Stimulated activated CD4-positive, alpha-beta T cell treated with anti-CD3 and anti-CD28 coated beads, TNF-alpha, amount 100 ng/mL, for 48 hours (primary cell): Measurements from ENCODE around the gene GPC6.

Experiments
- DNase-seq, 3 donors: peaks; one replicate each; pipeline ENCODE4 v3.0.0-alpha.2; 2020; ENCODE audit warnings: low read depth in 3 of 3

GPC6 gene

GRCh38 chr13:93561576-93562225 lies 335.1 kb downstream of the GPC6 start:
- DNase-seq = no peak

DNA sequence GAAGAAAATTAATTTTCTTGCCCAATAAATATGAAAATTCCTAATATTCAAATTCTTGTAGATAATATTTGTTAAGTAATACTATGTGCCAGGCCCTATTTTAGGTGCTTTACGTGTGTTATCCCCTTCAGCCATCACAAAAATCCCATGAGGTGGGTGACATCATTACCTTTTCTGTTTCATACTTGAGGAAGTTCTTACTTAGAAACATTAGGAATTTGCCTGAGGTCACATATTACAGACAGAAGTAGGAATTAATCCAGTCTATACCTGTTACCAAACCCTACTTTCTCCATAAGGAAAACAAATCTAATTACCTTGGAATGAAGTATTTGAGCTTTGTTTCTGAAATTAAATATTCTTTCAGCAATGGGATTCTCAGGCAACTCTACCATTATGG lies 336.1 kb downstream of the GPC6 start:
- DNase-seq = no peak

GRCh38 chr13:93577105-93577504 lies 350.5 kb downstream of the GPC6 start:
- DNase-seq = no peak

DNA sequence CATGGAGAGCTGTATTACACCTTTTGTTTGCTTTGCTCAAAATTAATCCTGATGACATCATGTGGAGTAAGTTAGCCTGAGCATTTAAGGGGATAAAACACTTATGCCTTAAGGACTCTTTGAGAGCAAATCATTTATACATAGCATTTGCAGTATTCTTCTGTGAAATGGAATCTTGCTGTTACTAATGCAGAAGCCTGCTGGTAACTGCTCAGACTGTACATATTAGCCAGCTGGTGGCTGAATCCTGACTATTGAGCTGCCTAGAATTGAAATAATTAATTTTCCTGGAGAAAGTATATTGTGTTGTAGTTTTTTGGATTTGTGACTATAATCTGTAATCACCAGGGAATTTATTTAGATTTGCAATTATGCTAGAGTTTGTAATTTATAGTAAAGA lies 363.2 kb downstream of the GPC6 start:
- DNase-seq = no peak

DNA sequence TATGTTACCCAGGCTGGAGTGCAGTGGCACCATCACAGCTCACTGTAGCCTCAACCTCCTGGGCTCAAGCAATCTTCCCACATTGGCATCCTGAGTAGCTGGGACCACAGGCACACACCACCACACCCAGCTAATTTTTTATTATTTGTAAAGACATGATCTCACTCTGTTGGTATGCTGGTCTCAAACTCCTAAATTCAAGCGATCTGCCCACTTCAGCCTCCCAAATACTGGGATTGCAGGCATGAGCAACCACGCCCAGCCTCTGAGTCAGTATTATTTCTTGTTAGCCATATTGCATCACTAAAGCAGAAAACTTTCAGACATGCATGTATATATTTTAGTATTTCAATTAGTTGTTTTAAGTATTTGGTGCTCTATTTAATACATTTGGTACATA lies 376.4 kb downstream of the GPC6 start:
- no peak for DNase-seq

- no peak for DNase-seq
Measured at GRCh38 chr13:93614776-93615175, 388.2 kb downstream of the GPC6 start.

DNA sequence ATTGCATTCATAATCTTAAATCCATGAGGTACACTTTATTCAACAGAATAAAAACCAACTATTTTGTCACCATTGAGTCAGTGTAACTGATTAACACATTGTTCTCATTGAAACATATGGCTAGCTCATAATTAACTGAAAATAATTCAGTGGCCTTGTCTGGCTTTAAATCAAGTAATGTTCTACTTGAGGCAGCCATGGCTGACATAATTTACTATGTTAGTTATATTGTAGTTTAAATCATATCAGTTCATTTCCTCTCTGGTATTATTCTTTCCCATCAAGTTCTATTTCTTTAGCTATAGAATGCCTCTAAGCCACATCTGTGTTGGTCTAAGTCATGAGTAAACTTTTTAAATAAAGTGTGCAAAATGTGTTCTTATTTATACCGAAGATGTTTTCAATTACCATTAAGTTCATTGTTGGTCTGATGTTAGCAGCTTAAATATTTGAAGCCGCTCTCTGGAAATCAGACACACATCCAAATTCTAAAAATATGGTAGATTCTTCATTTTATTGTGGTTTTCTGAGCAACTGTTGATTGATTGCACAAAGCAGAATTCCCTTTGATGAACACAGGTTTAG lies 393.7 kb downstream of the GPC6 start:
- DNase-seq = no peak

DNA sequence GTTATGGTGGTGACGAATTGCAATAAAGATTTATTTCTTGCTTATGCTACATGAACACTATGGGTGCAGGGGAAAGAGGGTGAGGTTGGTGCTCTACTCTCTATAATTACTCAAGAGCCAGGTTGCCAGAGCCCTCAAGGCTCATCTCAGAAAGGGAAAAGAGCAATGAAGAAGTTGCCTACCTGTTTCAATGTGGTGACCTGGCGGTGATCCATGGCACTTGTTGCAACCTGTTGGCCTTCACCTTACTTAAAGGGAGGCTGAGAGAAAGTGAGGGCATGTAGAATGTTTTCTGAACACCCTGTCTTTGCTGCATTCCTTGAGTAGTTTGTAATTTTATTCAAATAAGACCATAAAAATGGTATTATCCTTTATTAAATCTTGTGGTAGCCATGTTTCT lies 394.4 kb downstream of the GPC6 start:
- no peak for DNase-seq

DNA sequence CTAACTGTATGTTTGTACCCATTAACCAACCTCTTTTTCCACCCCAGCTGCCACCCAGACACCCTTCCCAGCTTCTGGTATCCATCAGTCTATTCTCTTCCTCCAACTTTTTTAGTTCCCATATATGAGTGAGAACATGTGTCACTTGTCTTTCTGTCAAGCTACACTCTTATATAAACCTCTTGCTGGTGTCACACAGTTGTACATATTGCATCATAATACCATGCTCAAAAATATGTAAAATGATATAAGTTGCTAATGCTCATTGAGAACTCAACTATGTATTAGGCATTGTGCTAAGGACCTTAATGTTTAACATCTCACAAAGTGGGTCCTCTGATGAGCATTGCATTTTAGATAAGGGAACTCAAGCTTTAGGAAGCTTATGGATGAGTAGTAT lies 395.4 kb downstream of the GPC6 start:
- no peak for DNase-seq

DNA sequence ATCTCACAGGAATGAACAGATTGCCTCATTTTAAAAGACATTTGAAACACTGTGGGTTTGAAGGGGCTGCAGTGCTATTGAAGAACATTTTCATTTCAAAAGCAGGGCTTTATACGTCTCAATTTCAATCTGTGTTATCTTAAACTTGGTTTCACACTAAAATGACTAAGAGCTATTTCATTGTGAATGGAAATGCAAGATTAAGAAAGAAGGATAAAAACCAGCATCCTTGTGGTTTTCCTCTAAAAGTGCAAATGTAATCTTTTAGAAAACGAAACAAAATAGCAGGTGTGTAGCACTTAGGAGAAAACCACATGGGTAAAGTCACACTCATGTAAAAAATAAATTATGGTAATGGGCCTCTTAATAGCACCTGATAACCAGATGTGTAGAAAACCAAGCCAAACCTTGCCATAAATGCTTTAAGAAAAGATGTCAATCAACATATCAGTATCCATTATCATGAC lies 397.7 kb downstream of the GPC6 start:
- no peak for DNase-seq

DNA sequence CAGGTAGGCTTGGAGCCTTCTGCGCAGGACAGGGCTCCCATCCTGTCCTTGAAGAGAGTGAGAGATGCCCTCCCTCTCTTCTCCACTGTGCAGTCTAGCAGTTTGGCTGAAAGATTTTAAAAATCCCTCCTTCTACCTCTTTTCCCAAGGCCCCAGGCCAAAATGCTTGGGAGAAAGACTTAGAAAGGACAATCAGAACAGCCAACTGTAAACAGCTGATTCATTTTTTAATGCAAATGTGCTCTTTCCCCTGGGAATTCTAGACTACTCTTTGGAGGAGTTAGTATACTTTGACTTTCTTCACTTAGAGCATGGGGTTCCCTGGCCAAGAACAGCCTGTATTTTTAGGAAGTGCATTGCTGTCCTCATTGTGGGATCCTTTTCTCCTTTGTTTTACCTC lies 398.9 kb downstream of the GPC6 start:
- no peak for DNase-seq

DNA sequence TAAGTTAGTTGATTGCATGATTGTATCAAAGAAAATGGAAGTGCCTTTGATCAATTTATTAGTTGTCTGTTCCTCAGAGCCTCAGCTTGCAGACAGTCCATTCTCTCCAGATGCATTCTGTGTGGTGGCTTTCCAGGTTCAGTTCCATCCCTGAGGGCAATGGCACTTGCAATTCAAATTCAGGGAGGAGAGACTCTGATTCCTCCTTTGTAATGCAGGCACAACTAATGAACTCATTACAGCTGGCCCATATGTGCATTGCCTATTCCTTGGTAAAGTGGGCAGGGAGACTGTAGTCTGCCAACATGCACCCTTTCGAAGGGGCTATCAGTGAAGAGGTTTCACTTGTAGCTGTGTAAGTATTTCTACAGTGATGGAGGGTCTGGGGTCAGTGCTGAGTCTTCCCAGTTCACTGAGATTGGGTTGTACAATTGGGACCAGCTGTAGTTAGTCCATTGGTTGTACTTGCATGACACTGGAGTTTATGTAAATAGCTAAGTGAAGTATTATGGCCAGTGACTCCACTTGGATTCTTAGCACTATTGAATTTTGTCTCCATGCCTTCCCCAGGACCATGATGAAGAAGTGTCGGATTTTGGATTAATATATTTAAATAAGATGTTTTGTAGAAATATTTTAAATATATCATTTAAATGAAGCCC lies 401.7 kb downstream of the GPC6 start:
- no peak for DNase-seq

DNA sequence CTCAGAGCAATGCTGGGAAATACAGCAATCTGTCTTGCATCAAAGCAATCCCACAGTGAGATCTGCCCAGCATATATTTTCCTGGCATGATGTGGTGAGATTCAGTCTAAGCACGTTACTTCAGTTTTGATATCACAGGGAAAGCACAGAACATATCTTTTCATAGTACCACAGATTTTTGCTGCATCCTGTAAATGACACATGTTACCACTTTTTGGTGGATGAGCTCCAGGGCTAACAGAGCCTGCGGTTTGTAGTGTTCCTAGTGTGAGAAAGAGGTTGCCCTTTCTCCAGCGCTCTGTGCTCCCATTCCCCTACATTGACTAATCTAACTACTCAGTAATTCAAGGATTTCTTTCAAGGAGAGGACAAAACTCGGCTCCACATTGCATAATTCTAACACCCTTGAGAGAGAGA lies 409.0 kb downstream of the GPC6 start:
- no peak for DNase-seq

DNA sequence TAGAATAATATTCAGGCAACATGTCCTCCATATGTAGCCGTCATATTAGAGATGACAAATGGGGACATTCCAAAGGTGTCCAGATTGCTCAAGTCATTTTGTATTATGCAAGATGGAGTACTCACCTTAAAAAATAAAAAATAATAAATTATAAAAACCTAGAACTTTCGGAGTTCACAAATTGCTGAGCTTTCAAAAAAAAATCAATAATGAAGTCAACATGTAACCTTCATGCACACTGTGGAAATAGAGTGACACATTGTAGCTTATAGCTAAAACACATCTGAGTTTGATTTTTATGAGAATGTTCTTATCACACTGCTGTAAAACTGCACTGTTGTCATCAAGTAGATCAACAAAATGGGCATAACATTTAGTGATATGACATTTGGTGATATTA lies 411.2 kb downstream of the GPC6 start:
- DNase-seq = no peak

DNA sequence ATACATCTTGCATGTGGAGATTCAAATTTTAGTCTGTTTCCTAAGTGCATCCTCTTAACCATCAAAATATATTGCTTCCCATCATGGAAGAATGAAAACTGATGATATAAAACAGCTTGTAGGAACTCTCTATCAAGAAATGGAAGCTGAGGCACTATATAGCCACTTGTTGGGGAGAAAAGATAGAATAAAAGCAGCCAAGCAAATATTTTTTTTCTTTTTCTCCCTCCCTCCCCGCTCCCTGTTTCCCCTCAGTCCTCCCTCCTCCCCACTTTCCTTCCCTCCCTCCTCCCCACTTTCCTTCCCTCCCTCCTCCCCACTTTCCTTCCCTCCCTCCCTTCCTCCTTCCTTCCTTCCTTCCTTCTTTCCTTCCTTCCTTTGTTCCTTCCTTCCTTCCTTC lies 413.8 kb downstream of the GPC6 start:
- DNase-seq = no peak

DNA sequence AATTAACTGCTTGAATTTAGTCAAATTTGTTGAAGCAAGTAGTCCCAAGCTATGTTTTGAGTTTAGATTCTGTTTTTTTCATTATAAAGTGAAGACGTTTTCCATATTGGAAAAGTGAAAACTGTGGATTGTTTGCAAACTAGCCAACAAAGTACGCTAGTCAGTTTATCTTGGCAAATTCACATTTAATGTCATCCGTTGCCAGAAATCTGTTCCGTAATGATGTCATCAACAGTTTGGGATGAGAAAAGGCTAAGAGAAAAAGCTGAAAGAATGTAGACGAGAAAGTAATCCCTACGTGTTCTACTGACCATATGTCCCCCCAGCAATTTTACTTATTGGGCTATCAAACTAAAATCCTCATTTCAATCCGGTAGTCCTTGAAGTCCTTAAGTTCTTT lies 419.6 kb downstream of the GPC6 start:
- DNase-seq = no peak

DNA sequence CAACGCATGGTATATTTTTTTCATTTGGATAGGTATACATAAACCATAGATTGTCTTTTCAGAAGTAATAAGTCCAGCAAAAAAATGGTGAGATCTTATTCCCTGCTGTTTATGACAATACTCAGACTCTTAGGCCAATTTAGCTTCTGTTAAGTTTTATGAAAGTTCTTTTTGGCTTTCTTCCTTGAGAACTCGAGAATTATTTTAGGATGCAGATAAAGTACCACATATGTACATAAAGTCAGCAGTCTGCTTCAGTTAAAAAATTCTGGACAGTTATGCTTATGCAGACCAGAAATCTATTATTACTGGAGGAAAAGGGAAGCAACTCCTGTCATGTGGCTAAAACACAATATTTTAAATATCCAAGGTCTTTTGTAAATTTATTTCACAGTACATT lies 422.9 kb downstream of the GPC6 start:
- DNase-seq = no peak

DNA sequence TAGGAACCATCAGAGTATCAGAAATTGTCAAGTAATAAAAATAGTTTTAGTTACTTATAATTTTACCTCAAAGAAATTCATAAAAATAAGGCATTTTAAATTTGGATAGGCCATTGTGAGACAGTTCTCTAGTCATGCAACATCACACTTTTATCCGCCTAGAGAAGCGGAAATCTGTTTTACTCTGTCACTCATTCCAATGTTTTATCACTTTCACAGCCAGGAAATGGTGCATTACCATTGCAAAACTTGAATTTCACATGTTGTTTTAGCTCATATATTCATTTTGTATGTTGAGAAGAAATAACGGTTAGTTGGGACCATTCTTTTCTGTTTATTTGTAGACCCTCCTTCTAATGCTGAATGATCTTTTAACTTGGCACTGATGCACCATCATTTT lies 427.2 kb downstream of the GPC6 start:
- DNase-seq = no peak

DNA sequence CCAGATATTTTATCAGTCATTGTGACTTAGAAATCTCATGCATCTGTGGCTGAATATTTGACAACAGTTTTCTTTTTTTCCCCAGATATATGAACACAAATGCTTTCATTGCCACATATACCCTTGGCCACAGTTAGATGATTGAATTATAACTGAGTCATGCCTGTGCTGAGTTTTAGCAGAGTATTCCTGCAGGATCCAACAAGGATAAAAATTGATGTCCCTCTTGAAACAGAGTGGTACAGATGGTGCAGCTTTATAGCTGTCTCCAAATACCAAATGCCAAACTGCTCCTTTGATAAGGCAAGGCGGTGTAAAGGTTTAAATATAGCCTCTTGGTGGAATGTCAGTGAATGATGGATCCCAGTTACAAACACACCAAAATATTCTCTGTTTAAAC lies 428.5 kb downstream of the GPC6 start:
- DNase-seq = no peak

DNA sequence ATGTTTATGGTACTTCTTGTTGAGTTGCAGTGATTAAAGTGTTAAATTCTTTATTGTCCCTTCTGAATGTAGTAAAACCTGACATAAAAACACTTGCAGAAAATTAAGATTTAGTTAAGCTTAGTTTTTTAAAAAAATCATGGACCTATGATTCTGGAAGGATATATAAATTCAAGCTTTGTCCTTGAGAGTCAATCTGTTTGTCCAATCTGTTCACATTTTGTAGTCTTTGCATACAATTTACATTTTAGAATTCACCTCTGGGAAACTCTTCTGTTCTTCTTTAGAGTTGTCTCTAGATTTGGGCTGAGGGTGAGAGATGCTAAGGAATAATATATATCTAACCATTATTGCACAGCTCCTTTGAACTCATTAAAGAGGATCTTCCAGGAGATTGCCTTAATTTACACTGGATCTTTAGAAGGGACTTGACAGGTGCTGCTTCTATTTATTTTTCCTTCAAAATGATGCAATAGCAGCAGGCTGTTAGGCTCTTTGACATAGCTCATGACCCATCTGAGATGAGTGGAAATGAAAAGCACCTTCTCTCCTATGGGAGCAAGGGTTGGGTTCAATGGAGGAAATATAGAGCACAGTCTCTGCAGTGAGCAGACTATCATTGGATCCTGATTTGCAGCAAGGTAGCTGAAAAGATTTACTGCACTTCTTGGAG lies 433.9 kb downstream of the GPC6 start:
- no peak for DNase-seq

- DNase-seq = no peak
Measured at GRCh38 chr13:93670866-93671265, 444.3 kb downstream of the GPC6 start.

- no peak for DNase-seq
Measured at GRCh38 chr13:93672996-93673395, 446.4 kb downstream of the GPC6 start.

- no peak for DNase-seq
Measured at GRCh38 chr13:93673885-93674284, 447.3 kb downstream of the GPC6 start.
